K562 (cell line): ENCODE results near the gene SNX9. TPM values are rescaled to one million over a fixed set of nuclear protein-coding genes. Genes with fewer than 3 reads are reported as not detected.

ENCODE experiments used
- BCL6 ChIP-seq: fragments of 250-450 bp; sonication (Bioruptor Pico); IDR thresholded peaks from 2 replicates; pipeline ENCODE4 v1.4.0; 2020
- CBFA2T3 ChIP-seq: fragments of 450-650 bp; IDR thresholded peaks from 2 replicates; pipeline ENCODE4 v1.6.1; 2017
- CTBP1 ChIP-seq: fragments of 450-650 bp; IDR thresholded peaks from 2 replicates; pipeline ENCODE4 v1.6.1; 2016; ENCODE audit warnings: borderline replicate concordance
- CTCF ChIP-seq, 3 experiments: IDR thresholded peaks in 2 of 3; conservative IDR thresholded peaks in 1 of 3; 2 replicates each; pipeline ENCODE4 v1.5.1; 2011 to 2012; ENCODE audit warnings: low read length in 3 of 3, mild to moderate bottlenecking in 3 of 3, control low read depth in 2 of 3, improper control_type of control experiment in 1 of 3, inconsistent platforms in 1 of 3, low read depth in 1 of 3, mixed read lengths in 1 of 3, moderate library complexity in 1 of 3; ENCODE audit not compliant: insufficient read depth in 2 of 3
- CXXC5 ChIP-seq: fragments of 250-450 bp; sonication (Bioruptor Pico); IDR thresholded peaks from 2 replicates; pipeline ENCODE4 v1.8.0; 2022; ENCODE audit warnings: inconsistent platforms, mild to moderate bottlenecking, moderate library complexity
- DMBX1 ChIP-seq: fragments of 250-450 bp; sonication (Bioruptor Pico); IDR thresholded peaks from 2 replicates; pipeline ENCODE4 v1.8.0; 2022; ENCODE audit warnings: inconsistent platforms, mild to moderate bottlenecking, moderate library complexity, borderline replicate concordance
- ELF4 ChIP-seq: fragments of 450-650 bp; formaldehyde crosslinking; IDR thresholded peaks from 2 replicates; pipeline ENCODE4 v1.4.0; 2022; ENCODE audit warnings: missing genetic modification characterization
- KLF13 ChIP-seq: fragments of 450-650 bp; IDR thresholded peaks from 2 replicates; pipeline ENCODE4 v1.6.1; 2016; ENCODE audit warnings: missing genetic modification characterization, low read depth, mild to moderate bottlenecking, missing compliant biosample characterization, moderate library complexity, borderline replicate concordance
- L3MBTL2 ChIP-seq: fragments of 450-650 bp; IDR thresholded peaks from 2 replicates; pipeline ENCODE4 v1.6.1; 2016; ENCODE audit warnings: mild to moderate bottlenecking, moderate library complexity
- MAFF ChIP-seq: IDR thresholded peaks from 2 replicates; pipeline ENCODE4 v1.6.1; 2012; ENCODE audit warnings: low read length, improper control_type of control experiment
- NRF1 ChIP-seq, 2 experiments: fragments of 450-650 bp; IDR thresholded peaks in 1 of 2; conservative IDR thresholded peaks in 1 of 2; 2 replicates each; pipeline ENCODE4 v1.6.1; 2014; ENCODE audit warnings: mild to moderate bottlenecking in 2 of 2
- PTTG1 ChIP-seq: fragments of 450-650 bp; IDR thresholded peaks from 2 replicates; pipeline ENCODE4 v1.6.1; 2016; ENCODE audit warnings: low read depth, mild to moderate bottlenecking, missing genetic modification characterization, missing compliant biosample characterization
- RAD21 ChIP-seq, 2 experiments: fragments of 250-450 bp in 1 of 2; fragments of 450-650 bp in 1 of 2; sonication (Bioruptor Pico) in 1 of 2; formaldehyde crosslinking in 1 of 2; IDR thresholded peaks in 1 of 2; conservative IDR thresholded peaks in 1 of 2; 2 replicates each; pipeline versions ENCODE4 v1.4.0 to v1.8.0; 2020 to 2022; ENCODE audit warnings: mild to moderate bottlenecking in 2 of 2, moderate library complexity in 1 of 2
- RBM22 ChIP-seq: fragments of 200-400 bp; formaldehyde crosslinking; IDR thresholded peaks from 2 replicates; pipeline ENCODE4 v1.6.1; 2018; ENCODE audit warnings: low read length, low read depth; ENCODE audit not compliant: poor library complexity, severe bottlenecking
- SPI1 ChIP-seq: IDR thresholded peaks from 2 replicates; pipeline ENCODE4 v1.6.1; 2011; ENCODE audit warnings: low read depth, low read length, control low read depth, borderline replicate concordance
- ZBTB33 ChIP-seq: sonication (generic); formaldehyde crosslinking; IDR thresholded peaks from 2 replicates; pipeline ENCODE4 v1.8.1; 2023; ENCODE audit warnings: mild to moderate bottlenecking, missing genetic modification reagents
- ZFPM2 ChIP-seq: fragments of 250-450 bp; sonication (Bioruptor Pico); IDR thresholded peaks from 2 replicates; pipeline ENCODE4 v1.5.1; 2022; ENCODE audit warnings: mild to moderate bottlenecking
- polyA plus RNA-seq, 8 experiments: library from polyadenylated mRNA; depleted of rRNA in 4 of 8; stranded (reverse) in 5 of 8; unstranded in 3 of 8; fragments of >200 nt; fragmentation: Nextera tagmentation in 2 of 8; fragmentation: Illumina TruSeq in 1 of 8; extraction: Ambion mirVana in 2 of 8; extraction: Trizol in 1 of 8; gene quantifications; 2 replicates each; pipeline versions ENCODE4 v1.2.1 to v1.2.3, GENCODE V29; 2011 to 2014; ENCODE audit warnings: inconsistent platforms in 1 of 8, missing spikeins in 1 of 8
- total RNA-seq, 7 experiments: library from RNA; depleted of rRNA in 6 of 7; stranded (reverse); fragments of >200 nt in 6 of 7; fragmentation: Illumina TruSeq in 2 of 7; extraction: Trizol in 2 of 7; gene quantifications; 2 replicates each; pipeline versions ENCODE4 v1.2.1 to v1.2.3, GENCODE V29; 2011 to 2021; ENCODE audit warnings: low replicate concordance in 1 of 7
- TF ChIP-seq, protein P1 (sequence below): fragments of 450-650 bp; formaldehyde crosslinking; IDR thresholded peaks from 2 replicates; pipeline ENCODE4 v1.4.0; 2020; ENCODE audit warnings: mild to moderate bottlenecking, mixed read lengths

The SNX9 gene
- total and polyA plus RNA-seq, 9 of the 15 experiments (the other 6 are each of a cell fraction or from before 2014, with no cell fraction given), result 6.0 to 81.7 (median 57.1) TPM

DNA sequence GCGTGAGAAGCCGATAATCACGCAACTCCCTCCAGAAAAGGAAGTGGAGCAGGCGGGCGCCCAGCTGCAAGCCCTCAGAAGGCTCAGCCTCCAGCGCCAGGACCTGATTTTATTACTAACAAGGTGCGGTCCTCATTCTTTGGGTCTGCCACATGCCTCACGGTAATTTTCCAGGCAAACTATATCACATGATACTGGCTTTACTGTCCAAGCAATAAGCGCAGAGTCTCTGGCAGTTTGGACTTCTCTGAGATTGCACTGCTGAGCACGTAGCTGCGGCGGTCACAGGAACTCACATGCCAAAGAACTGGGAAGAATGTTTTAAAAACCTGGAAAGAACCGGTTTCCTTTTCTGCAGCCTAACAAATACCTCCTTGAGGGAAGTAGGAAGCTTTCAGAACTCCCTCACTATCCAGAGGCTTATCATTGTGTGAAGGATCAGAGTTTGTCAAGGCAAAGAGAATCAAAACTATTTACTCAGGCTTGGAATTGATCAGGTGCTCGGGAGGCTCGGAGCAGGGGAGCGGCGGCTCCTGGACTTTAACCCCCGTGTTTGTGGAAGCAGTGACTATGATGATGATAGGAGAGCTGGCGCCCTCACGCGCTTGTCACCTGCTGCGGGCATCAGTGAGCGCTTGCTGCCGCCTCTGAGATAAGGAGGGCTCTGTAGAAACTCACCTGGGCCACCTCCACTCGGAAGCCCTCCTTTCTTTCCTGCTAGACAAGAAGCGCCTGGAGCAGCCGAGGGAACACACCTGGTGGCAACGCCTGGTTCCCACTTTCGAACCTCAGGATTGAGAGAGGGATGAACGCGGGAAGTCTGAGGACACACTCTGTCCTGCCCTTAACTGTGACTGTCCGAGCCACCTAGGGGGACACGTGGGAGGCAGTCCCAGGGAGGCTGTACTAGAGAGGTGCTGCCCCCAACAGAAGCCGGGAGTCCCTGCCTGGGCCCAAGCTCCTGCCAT, 131.4 kb downstream of the SNX9 start (continued):
- TF ChIP-seq RBM22, result no peak
- no peak for TF ChIP-seq MAFF
- TF ChIP-seq CTBP1, result peak; percentile 54; the same call in 1 of the 2 replicates
- TF ChIP-seq ELF4 (CRISPR knock-in tag), result no peak
- peak; percentile 60; the same call in 1 of the 2 replicates for TF ChIP-seq SPI1
- TF ChIP-seq, protein P1, sequence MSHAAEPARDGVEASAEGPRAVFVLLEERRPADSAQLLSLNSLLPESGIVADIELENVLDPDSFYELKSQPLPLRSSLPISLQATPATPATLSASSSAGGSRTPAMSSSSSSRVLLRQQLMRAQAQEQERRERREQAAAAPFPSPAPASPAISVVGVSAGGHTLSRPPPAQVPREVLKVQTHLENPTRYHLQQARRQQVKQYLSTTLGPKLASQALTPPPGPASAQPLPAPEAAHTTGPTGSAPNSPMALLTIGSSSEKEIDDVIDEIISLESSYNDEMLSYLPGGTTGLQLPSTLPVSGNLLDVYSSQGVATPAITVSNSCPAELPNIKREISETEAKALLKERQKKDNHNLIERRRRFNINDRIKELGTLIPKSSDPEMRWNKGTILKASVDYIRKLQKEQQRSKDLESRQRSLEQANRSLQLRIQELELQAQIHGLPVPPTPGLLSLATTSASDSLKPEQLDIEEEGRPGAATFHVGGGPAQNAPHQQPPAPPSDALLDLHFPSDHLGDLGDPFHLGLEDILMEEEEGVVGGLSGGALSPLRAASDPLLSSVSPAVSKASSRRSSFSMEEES, result peak; percentile 21; the same call in 1 of the 2 replicates
- no peak for TF ChIP-seq PTTG1 (tag)
- peak; percentile 25; the same call in 1 of the 2 replicates for TF ChIP-seq CXXC5 (CRISPR knock-in tag)
- TF ChIP-seq BCL6, result no peak
- TF ChIP-seq CTCF (IDR thresholded peaks at IDR 0.05 in 2 of 3, conservative IDR thresholded peaks at IDR 0.05 in 1 of 3; ENCODE audit: insufficient read depth in 2 of 3, low read depth in 1 of 3, low read length in 3 of 3), result peak in 2 of 3 experiments; percentile 6 to 18; a peak in 2 of 6 replicates
- TF ChIP-seq ZFPM2 (CRISPR knock-in tag), result no peak
- no peak for TF ChIP-seq CBFA2T3
- peak in 1 of 2 experiments; percentile 36; a peak in 1 of 4 replicates for TF ChIP-seq RAD21 (CRISPR knock-in tag; conservative IDR thresholded peaks at IDR 0.05 in 1 of 2, IDR thresholded peaks at IDR 0.05 in 1 of 2)
- no peak for TF ChIP-seq KLF13 (tag)
- TF ChIP-seq L3MBTL2, result 0 out of 2 replicates have a peak, but pooled peaks have one; percentile 24
- TF ChIP-seq ZBTB33 (CRISPR knock-in tag), result 0 out of 2 replicates have a peak, but pooled peaks have one; percentile 33
- 0 out of 4 replicates have a peak, but pooled peaks of 1 of the 2 experiments have one; percentile 13 for TF ChIP-seq NRF1 (conservative IDR thresholded peaks at IDR 0.05 in 1 of 2, IDR thresholded peaks at IDR 0.05 in 1 of 2)
- TF ChIP-seq DMBX1 (CRISPR knock-in tag), result no peak
